IPS DF 19.7 (cell line): Measurements from ENCODE around the gene NTNG1.
"Not testable (repeated sequence)": the region's sequence is repeated elsewhere in the genome, so short reads cannot be mapped to it uniquely, and the experiment has no call there.

ENCODE experiments used
- DNase-seq: peaks from one replicate; pipeline ENCODE4 v3.0.0-alpha.2; 2013; ENCODE audit warnings: low read depth, low spot score

The NTNG1 gene

DNA sequence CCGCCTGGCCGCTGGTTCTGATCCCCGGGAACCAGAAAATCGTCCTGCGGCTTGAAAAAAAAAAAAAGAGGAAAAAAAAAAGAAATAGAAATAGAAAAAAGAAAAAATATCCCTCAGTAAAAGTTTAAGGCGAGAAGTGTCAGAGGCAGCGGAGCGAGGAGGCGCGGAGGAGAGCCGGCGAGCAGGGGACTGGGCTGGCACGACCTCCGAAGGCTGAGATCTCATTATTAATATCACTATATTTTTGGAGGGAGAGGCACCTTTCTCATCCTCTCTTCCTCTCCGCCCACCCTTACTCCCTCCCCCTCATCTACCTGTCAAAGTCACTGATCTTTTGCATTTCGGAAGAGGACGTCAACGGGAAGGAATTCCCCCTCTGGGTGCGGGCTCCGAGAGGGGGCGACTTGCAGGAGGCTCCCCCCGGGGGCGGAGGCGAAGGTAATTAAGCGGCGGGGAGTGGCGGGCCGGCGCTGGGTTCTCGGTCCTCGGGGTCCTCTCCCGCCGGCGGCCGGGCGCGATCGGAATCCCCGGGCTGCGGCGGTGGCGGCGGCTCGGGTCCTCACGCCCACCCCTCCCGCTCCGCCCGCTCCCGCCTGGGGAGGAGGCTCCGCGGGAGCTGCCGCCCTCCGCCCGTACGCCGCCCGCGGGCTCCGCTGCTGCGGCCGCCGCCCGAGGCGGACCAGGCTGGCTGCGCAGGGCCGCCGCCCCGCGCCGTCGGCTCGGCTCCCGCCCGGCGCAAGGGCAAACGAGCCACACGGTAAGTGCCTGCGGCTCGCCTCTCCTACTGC, at the start of gene NTNG1:
NTNG1 (plus strand) TSS at position 337 of the 788 bp plus-strand sequence.
- DNase-seq, result no peak

DNA sequence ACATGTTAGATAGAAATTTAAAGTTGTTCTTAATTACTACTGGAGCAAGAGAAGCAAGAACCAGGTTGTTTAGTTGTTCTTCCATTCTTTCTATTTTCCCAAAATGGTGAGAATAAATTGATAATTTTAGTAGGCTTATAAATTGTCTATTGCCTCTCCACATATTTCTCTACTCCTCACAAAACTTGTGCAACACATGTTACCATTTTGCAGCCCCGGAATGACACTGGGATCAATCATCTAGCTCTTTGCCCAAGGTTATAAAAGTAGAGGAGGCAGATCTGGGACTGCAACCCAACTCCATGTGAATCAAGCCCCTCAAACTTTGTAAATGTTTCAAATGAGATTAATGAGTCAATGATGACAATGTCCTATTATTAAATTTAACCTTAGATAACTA, 49.4 kb upstream of the NTNG1 start:
- DNase-seq, result no peak

DNA sequence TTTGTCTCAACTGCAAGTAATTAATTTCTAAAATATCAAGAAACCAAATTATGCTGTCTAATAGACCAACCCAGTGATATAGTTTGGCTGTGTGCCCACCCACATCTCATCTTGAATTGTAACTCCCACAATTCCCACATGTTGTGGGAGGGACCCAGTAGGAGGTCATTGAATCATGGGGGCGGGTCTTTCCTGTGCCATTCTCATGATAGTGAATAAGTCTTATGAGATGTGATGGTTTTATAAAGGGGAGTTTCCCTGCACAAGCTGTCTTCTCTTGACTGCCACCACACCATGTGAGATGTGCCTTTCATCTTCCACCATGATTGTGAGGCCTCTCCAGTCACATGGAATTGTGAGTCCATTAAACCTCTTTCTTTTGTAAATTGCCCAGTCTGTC, 47.4 kb upstream of the NTNG1 start:
- not testable (repeated sequence) for DNase-seq

DNA sequence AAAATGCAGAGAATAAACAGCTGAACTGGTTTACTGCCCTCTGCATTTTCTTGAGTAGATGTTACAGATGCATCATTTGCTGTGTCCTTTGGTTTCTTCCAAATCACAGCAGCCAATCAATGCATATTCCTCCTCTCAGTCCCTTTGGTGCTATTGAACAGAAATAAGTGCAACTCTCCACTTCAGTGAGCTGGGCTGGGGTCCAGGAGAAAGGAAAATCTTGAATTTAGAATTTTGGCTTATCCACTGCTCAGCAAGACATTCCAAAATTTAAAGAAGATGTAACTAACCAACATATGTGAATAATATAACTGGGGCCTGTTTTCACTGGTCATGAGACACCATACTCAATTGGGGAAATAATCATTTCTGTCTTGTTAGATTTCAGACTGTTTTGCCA, 45.2 kb upstream of the NTNG1 start:
- no peak for DNase-seq

DNA sequence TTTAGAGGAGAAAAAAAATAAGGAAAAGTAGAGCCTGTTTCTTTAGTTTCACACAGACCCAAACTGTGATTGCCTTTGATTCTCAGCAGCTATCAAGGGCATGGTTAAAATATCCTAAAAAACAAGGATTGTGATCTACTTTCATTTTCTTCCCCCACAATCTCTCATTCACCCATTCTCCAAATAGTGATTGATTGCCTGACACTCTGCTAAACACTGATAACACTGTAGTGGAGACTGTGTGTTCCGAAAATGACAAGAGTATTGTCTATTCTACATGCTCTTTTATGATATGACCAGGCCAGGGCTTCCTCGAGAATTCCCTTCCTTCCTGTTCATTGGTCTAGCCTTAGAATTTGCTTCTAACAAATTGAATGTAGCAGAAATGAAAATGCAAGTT, 44.1 kb upstream of the NTNG1 start:
- no peak for DNase-seq

DNA sequence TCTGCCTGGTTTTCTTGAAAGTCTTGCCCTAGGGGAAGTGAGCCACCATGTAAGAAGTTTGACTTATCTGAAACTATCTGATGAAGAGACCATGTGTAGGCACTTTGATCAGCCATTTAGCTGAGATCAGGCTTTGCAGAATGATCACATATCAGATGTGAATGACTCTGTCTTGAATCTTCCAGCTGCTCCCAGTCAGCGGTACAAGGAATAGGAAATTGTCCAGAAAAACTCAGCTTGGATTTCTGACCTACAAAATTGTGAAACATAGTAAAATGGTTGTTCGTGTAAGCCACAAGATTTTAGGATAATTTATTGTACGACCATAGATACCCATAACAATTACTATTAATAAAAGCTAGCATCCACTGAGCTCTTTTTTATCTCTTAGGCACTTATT, 41.9 kb upstream of the NTNG1 start:
- no peak for DNase-seq

DNA sequence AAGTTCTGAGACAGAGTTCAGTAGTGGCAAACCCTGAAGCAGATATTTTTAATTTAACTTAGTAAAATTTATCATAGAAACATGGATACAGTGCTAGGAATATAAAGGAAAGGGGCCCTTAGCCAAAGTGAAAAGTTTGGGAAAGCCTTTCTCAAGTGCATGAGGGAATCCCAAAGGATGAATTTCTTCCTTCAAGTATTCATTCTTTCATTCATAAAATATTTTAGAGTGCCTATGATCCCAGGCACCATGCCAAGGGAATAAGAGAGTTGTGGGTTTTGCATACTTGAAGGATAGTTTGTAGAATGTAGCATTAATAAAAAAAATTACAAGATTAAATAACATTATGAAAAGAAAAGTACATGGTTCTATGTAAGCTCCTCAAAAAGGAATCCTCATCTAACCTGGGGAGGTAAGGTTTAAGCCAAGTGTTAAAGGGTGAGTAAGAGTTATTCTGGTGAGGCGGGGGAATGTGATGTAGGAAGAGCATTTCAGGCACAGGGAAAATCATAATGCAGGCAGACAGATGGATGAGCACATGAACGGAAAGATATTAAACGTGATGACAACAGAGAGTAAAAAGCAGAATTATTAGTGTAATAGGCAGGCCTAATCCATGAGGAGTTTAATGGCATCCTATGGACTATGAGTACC, 40.4 kb upstream of the NTNG1 start:
- DNase-seq, result no peak

DNA sequence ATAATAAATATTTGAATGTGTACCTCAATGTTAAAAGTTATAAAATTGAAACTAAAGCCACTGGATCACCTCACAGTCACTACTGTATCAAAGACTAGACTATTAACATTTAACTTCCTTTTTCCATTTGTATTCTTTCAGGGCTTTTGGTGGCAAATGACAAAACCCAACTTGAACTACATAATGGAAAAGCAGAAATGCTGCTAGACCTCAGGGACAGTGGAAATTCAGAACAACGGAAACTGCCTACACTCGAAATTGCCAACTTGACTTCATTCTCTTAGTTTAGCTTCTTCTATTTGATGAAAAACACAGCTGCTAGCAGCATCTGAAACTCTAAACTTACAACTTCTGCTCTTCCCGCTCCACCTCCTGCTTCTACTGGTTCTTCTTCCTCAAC, 34.9 kb upstream of the NTNG1 start:
- DNase-seq, result no peak

DNA sequence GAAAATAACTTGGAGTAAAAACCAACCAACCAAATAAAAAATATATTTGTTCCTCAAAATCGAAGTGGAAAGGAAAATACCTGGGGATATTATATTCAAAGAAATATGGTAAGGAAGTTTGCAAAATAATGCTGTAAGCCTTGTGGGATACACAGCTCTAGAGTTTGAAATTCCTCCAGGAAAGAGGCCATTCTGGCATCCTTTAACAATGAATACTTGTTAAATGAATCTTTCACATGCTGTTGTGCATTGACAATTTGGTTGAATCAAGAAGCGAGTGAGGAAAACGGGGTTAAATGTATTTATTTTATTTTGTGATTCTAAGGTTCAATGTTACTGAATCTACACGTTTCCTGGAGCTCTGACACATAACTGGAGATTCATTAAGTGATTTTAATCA, 30.5 kb upstream of the NTNG1 start:
- DNase-seq, result no peak

DNA sequence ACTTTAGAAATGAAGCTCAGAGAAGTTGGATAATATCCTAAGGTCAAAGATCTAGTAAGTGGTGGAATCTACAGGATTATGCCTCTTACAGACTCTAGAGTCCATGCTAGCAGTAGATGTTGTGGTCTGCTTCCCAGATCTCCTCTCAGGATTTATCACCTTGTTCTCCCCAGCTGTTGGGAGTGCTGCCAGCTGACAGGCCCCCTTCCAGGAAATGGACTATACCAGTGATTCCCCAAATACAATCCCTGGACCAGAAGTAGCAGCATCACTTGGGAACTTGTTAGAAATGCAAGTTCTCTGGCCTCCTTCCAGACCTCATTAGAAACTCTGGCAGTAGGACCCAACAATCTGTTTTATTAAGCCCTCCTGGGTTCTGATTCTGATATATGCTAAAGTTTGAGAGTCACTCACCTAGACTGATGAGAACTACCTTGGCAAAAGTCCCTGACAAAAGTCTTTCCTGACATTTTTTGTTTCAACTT, 24.5 kb upstream of the NTNG1 start:
- no peak for DNase-seq

DNA sequence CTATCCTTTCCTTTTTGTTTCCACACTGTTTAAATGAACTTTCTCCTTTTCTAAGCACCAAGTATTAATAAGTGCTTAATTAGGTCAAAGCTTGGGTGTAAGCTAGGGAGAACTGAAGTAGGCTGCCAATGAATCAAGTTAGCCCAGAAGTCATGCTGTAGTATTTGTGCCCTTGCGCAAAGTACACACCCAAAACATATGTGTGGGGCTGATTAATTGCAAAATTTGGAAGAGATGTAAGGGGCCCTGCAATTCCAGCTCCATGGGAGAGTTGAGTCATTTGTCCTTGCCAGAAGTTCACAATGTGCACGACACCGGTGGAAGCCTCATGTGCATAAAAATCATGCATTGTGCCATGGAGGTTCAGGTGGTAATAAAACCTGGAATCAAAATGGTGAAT, 18.6 kb upstream of the NTNG1 start:
- no peak for DNase-seq

DNA sequence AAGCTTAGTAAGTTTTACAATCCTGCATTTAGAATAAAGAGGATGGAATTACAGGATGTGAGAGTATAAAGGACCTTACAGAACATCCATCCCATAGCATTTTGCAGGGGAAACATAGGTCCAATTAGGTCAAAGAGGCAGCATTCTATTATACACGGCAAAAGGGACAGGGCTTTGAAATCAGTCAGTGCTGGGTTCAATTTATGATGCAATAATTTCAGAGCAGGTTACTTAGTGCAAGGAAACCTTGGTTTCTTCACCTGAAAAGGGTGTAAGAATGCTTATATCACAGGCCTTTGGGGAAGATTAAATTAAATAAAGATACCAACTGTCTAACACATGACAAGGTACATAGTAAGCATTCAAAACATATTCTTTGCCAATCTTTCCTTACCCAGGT, 17.1 kb upstream of the NTNG1 start:
- DNase-seq, result no peak

DNA sequence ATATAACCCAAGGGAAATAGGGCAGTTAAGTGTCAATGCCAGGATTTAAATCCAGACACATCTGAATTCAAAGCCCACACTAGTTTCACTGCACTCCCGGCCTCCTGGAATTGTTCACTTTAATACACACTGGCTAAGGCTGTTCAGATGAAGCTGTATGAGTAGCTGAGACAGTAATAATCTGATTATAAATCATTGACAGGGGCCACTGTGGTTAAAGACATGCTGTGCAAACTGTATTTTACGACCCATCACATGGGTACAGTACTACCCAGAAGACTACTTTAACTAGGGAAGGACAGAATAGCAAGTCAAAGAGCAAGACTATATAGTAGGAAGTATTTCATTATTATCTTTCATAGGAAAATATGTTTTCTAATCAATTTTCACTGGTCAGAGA, 16.1 kb upstream of the NTNG1 start:
- DNase-seq, result no peak

DNA sequence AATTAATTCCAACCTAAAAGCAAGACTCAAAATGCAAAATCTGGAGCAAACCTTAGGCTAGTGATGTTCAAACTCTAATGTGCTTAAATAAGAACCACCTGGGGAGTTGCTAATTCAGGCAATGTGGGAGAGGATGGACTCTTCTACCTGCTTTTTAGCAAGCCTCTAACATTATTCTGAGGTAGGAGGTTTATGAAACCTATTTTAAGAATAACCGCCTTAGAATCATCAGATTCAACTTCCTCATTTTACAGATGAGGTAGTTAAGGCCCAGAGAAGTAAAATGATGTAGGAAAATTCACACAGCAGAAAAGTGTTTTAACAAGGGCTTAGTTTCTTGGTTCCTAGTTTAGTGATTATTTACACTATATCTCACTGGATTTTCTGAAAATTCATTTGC, 8.6 kb upstream of the NTNG1 start:
- no peak for DNase-seq

DNA sequence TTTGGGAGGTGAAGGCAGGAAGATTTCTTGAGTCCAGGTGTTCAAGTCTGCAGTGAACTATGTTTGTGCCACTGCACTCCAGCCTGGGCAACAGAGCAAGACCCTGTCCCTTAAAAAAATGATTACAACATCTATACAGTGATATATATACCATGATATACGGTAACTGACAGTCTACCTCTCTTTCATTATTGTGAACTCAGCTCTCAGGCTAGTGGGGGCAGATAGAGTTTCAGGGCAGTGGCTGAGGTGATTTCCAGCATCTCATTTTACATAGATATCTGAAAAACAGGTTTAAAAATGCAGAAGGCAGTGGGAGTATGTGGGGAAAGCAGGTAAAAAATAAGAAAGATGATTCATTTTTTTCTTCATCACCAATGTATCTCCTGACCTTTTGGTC, 8.1 kb upstream of the NTNG1 start:
- no peak for DNase-seq

DNA sequence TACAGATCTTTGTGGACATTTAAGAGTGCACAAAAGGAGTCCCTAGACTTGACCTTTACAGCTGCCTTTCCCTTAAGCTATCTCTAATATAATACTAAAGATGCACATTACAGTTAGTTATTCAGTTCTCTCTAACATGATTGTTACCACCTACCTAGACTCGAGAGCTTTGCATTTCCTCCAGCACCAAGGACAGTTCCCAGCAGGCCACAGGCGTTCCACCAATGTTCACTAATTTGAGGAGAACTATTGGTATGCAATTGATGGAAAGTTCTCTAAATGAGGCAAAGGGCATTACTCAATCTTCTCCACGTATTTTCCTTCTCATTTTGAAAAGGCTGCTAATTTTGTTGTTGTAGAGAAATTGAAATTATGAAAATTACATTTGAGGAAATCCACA, 5.4 kb upstream of the NTNG1 start:
- DNase-seq, result no peak

DNA sequence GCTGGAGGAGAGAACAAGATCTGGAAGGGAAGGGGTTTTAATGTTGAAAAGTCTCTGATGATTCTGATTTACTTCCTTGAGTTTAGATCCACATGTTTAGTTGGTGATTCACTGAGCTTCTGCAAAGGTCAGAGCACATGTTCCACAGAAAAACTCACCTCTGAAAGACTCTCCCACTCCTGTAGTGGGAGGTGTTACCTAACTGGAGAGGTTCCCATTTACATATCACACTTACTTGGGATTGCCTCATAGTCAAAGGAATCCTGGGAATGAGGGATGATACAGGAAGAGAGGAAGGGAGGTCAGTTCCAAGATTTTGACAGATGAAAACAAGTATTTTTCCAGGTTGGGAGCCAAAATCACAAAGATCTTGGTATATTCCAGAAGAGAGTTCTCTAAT, 2.7 kb upstream of the NTNG1 start:
- DNase-seq, result no peak

DNA sequence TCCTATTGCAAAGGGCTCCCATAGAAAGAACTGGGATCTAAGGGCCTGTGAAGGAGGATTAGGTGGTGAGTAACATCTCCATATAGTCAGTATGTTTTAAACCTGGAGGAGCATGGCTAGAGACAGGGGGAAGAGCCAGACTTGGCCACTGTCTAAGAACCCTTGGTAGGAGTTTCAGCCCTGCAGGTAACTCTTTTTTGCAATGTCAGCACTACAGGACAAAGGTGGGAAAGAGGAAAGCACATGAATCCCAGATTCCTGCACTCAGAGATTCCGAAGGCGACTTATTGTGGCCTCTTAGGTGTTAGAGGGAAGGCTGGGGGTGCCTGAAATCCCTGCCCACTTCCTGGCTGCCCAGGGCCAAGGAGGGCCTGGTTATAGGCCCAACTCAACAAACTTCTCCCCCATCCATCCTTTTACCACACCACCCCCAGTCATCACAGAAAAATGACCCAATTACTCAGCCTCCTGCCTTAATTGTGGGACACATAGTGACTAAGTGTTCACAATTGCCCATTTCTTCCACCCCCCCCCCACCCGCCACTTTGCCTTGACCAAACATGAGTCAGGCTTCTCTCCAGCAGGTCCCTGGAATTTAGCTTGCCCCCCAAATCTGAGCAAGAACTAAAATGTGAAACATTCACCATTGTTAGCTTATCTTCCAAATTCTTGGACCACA, 1.9 kb upstream of the NTNG1 start:
- no peak for DNase-seq

DNA sequence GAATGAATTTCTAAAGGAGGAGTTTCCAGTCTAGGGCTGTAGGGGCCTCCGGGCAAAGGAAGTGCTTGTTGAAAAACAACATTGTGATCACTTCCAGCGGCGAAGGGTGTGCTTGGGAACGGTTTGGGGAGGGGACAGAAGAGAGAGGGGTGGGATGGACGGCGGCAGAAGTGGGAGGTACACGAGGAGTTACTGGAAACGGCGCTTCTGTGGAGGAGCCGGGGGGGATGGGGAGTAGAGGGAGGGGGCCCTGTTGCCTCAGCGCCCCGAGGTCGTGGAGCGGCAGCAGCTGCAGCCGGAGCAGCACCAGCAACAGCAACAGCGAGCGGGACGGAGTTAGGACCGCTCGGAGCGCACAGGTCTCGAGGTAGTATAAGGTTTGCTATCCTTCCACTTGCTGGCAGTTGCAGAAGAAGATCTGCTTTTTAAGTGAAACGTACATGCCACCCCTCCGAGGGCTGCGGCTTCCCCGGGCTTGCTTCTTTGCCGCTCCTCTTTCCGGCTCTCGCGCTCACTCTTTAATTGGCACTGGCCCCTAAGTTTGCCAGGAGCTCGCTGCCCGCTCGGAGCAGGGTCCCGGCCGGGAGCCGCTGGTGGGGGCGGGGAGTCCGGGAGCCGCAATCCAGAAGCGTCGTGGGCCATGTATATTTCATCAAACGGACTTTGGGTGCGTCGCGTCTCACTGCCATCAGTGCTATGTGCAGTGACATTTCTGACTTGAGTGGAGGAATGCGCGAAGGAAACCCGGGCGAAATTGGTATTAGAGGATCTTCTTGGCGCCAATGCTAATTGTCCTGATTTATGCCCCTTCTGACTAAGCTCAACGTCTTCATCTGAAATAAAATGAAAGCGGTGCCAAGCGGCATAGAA, 771 bp upstream of the NTNG1 start:
- DNase-seq, result peak; percentile 72

DNA sequence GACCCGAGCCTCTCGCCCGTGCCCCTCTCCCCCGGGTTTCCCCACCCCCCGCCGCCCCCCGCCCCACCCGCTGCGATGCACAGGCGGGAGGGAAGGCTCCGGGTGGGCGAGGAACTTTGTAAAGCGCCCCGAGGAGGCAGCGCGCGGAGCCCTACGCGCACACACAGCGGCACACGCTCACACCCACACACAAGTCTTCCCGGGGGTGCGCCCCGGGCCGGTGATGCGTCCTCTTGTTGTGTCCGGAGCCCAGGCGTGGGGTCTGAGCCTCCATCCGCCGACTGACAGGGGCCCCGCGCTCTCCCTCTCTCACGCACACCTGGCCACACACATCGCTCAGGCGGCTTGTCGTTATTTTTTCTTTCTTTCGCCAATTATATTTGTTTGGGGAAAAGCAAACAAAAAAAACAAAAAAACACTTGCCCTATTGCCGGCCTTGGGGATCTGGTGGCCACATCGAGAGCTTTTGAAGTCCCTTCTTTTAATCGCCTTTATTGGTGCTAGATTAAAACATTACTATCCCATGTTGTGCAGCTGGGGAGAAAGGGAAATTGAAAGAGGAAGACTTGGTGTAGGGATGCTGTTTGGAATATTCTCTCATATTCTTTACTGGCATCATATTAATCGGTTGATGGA, 770 bp downstream of the NTNG1 start:
- no peak for DNase-seq

DNA sequence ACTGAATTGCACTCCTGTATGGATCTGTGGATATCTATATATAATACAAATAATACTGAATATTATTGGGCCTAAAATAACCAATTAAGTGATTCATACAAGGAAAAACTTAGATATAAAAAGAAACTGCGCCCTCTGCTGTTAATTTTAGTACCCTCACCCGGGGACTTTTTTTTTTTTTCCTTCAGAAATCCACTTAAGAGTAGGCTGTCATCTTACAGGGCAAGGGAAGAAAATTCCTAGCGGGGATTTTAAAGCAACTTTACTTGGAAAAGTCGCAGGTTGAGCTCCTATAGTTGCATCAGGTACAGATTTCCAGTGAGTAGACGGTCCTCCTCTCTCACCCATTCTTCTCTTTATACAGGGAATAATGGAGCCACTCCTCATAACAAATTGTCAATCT, 1.3 kb downstream of the NTNG1 start:
- no peak for DNase-seq
